PFSK-1 (cell line): Measurements from ENCODE around the gene LCOR.

ENCODE experiments used
- FOXP2 ChIP-seq: optimal IDR thresholded peaks from 2 replicates; pipeline ENCODE3; 2011; ENCODE audit warnings: borderline replicate concordance, control low read depth, inconsistent platforms; ENCODE audit not compliant: insufficient read depth; ENCODE audit errors: extremely low read length, extremely low read depth
- POLR2AphosphoS5 ChIP-seq: IDR thresholded peaks from 2 replicates; pipeline ENCODE4 v1.6.1; 2012; ENCODE audit warnings: low read depth, mild to moderate bottlenecking, control low read depth, low read length, moderate library complexity
- REST ChIP-seq, 2 experiments: IDR thresholded peaks; 2 replicates each; pipeline versions ENCODE4 v1.6.1 to v1.8.0; 2011 to 2012; ENCODE audit warnings: low read depth in 2 of 2, low read length in 2 of 2, control low read depth in 1 of 2, inconsistent platforms in 1 of 2, mild to moderate bottlenecking in 1 of 2, moderate library complexity in 1 of 2; ENCODE audit not compliant: insufficient read depth in 1 of 2
- SIN3A ChIP-seq: IDR thresholded peaks from 2 replicates; pipeline ENCODE4 v1.6.1; 2012; ENCODE audit warnings: mild to moderate bottlenecking, low read length, moderate library complexity, borderline replicate concordance; ENCODE audit not compliant: insufficient read depth
- TAF1 ChIP-seq: IDR thresholded peaks from 2 replicates; pipeline ENCODE4 v1.6.1; 2012; ENCODE audit warnings: low read length, control low read depth, borderline replicate concordance; ENCODE audit not compliant: insufficient read depth

- TF ChIP-seq TAF1 (no peak), SIN3A (no peak), REST (IDR thresholded peaks at IDR 0.05; ENCODE audit: insufficient read depth in 1 of 2, low read depth in 2 of 2, low read length in 2 of 2) (no peak), POLR2AphosphoS5 (no peak), FOXP2 (no peak)
These were observed 155.7 kb downstream of the LCOR start for GRCh38 chr10:96987842-96988175.
